Epithelial cell of esophagus (primary cell): ENCODE results near the gene PPP4R3B.
A peak's percentile ranks its signal among the peaks of the same experiment; 100 is the strongest.
"Not testable (repeated sequence)": the region's sequence is repeated elsewhere in the genome, so short reads cannot be mapped to it uniquely, and the experiment has no call there.

Source experiments
- DNase-seq: peaks from one replicate; pipeline ENCODE4 v3.0.0; 2010; ENCODE audit warnings: low read depth
- H3K4me3 ChIP-seq: 2 replicates; pipeline ENCODE4 v1.5.1; 2011; ENCODE audit warnings: mild to moderate bottlenecking, low read length, control low read depth
- CTCF ChIP-seq: IDR thresholded peaks from 2 replicates; pipeline ENCODE4 v1.5.1; 2011; ENCODE audit warnings: low read depth, mild to moderate bottlenecking, low read length, control low read depth, inconsistent platforms; ENCODE audit not compliant: insufficient read depth; ENCODE audit errors: missing control alignments

The PPP4R3B gene

GRCh38 chr2:55595536-55595935, 21.9 kb downstream of the PPP4R3B start:
- no peak for DNase-seq
- H3K4me3 ChIP-seq = no peak overlapping the region
- no peak for TF ChIP-seq CTCF

GRCh38 chr2:55592130-55592529, 25.3 kb downstream of the PPP4R3B start:
- no peak for TF ChIP-seq CTCF
- no peak for DNase-seq
- no peak overlapping the region for H3K4me3 ChIP-seq

- peak; percentile 86 for DNase-seq
- TF ChIP-seq CTCF = no peak
- H3K4me3 ChIP-seq = no peak overlapping the region
These were observed 26.5 kb downstream of the PPP4R3B start for GRCh38 chr2:55590810-55591440.

DNA sequence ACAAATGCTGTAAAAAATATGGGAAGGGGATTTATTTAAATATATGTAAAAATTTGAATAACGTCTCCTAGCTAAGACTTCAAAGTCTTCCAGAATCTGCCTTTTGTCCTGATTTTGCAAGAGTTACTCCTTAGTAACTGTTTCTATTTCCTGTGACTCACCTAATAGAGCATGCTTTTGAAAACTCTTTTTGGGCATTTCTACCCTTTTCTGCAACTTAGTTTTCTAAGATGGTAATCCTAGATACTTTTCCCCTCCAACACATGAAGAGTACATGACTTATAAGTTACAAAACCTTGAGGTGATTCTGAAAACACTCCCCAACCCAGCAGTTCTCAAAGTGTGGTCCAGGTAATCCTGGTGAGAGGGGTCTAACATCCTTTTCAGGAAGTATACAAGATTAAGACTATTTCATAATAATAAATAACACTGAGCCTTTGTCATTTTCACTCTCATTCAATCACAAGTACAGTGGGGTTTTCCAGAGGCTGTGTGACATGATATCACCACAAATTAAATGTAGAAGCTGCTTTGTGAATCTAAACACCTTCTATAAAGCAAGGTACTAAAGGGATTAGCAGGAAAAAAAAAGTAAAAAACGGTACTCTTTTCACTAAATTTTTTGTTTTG, 31.9 kb downstream of the PPP4R3B start:
- H3K4me3 ChIP-seq = no peak overlapping the region
- peak; percentile 27 for DNase-seq
- TF ChIP-seq CTCF = no peak

GRCh38 chr2:55581874-55582547, 35.4 kb downstream of the PPP4R3B start:
- DNase-seq = peak; percentile 5
- no peak for TF ChIP-seq CTCF
- no peak overlapping the region for H3K4me3 ChIP-seq

DNA sequence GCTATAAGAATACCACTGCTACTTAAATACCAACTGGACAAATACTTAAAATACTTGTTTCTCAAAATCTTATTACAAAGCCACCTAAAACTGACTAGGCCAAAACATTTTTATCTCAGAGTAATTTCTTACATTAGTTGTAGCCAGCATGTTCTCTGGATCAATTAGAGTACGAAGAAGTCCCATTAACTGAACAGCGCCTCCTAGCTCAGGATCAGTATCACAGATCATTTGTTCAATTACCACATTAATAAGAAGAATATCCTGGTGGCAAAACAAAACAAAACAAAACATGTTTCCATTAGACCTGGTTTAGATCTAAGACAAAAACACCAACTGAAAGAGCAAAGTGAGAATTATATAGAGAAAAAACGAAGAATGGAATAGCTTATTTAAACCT, 36.0 kb downstream of the PPP4R3B start:
- peak; percentile 13 for DNase-seq
- H3K4me3 ChIP-seq = no peak overlapping the region
- peak; percentile 13 for TF ChIP-seq CTCF

- H3K4me3 ChIP-seq = not testable (repeated sequence)
These were observed 48.4 kb downstream of the PPP4R3B start for GRCh38 chr2:55569002-55569401.

More at GRCh38 chr2:55569002-55569401, 48.4 kb downstream of the PPP4R3B start:
- DNase-seq = not testable (repeated sequence)
